Fibroblast of skin of left quadriceps (primary cell): ENCODE measurements around the gene PHC2.

ENCODE experiments used
- DNase-seq, 2 experiments: peaks; one replicate each; pipeline ENCODE4 v3.0.0-alpha.2; 2013; ENCODE audit warnings: low read depth in 2 of 2

Gene PHC2

GRCh38 chr1:33446590-33446989, 15.7 kb upstream of the PHC2 start:
- no peak for DNase-seq

- no peak for DNase-seq
Observed at GRCh38 chr1:33445108-33445507, 14.2 kb upstream of the PHC2 start.

- DNase-seq, result no peak
Observed at GRCh38 chr1:33443705-33444180, 12.8 kb upstream of the PHC2 start.

- peak in 1 of 2 experiments; percentile 44 for DNase-seq
Observed at GRCh38 chr1:33443080-33443704, 12.3 kb upstream of the PHC2 start.

- DNase-seq, result no peak
Observed at GRCh38 chr1:33442141-33442540, 11.2 kb upstream of the PHC2 start.

GRCh38 chr1:33441088-33441745, 10.3 kb upstream of the PHC2 start:
- DNase-seq, result no peak

- DNase-seq, result no peak
Observed at GRCh38 chr1:33439662-33440061, 8.8 kb upstream of the PHC2 start.

GRCh38 chr1:33438364-33439160, 7.7 kb upstream of the PHC2 start:
- no peak for DNase-seq

GRCh38 chr1:33436557-33437285, 5.8 kb upstream of the PHC2 start:
- DNase-seq, result no peak

GRCh38 chr1:33435096-33435820, 4.4 kb upstream of the PHC2 start:
- peak in 1 of 2 experiments; percentile 55 for DNase-seq

GRCh38 chr1:33434363-33434750, 3.5 kb upstream of the PHC2 start:
- no peak for DNase-seq

- peak; percentile 100 for DNase-seq
Observed at GRCh38 chr1:33433509-33434362, 2.8 kb upstream of the PHC2 start.

GRCh38 chr1:33429856-33430691, 821 bp downstream of the PHC2 start:
- no peak for DNase-seq

- no peak for DNase-seq
Observed at GRCh38 chr1:33429332-33429731, 1.6 kb downstream of the PHC2 start.

- no peak for DNase-seq
Observed at GRCh38 chr1:33428661-33429060, 2.2 kb downstream of the PHC2 start.

GRCh38 chr1:33426916-33427315, 4.0 kb downstream of the PHC2 start:
- DNase-seq, result no peak

GRCh38 chr1:33425900-33426299, 5.0 kb downstream of the PHC2 start:
- no peak for DNase-seq

- DNase-seq, result no peak
Observed at GRCh38 chr1:33424610-33425009, 6.3 kb downstream of the PHC2 start.

GRCh38 chr1:33424205-33424604, 6.7 kb downstream of the PHC2 start:
- no peak for DNase-seq
